K562 (cell line): ENCODE results near the gene RASSF7. TPM values are rescaled to one million over a fixed set of nuclear protein-coding genes. Genes with fewer than 3 reads are reported as not detected.
A peak's percentile ranks its signal among the peaks of the same experiment; 100 is the strongest.

Experiments used
- ATF7 ChIP-seq: fragments of 450-650 bp; IDR thresholded peaks from 2 replicates; pipeline ENCODE4 v1.7.1; 2014; ENCODE audit warnings: mild to moderate bottlenecking, moderate library complexity
- BDP1 ChIP-seq: IDR thresholded peaks from 3 replicates; pipeline ENCODE4 v1.6.1; 2011; ENCODE audit not compliant: insufficient read length, insufficient read depth
- BRCA1 ChIP-seq, 2 experiments: fragments of 450-650 bp in 1 of 2; sonication (generic) in 1 of 2; formaldehyde crosslinking in 1 of 2; IDR thresholded peaks; 2 replicates each; pipeline versions ENCODE4 v1.5.0 to v1.6.1; 2017 to 2020; ENCODE audit warnings: mild to moderate bottlenecking in 1 of 2, missing genetic modification reagents in 1 of 2
- CBFB ChIP-seq: sonication (generic); formaldehyde crosslinking; IDR thresholded peaks from 2 replicates; pipeline ENCODE4 v1.4.0; 2020; ENCODE audit warnings: mild to moderate bottlenecking, missing genetic modification reagents
- CTBP1 ChIP-seq: fragments of 450-650 bp; IDR thresholded peaks from 2 replicates; pipeline ENCODE4 v1.6.1; 2016; ENCODE audit warnings: borderline replicate concordance
- HEY1 ChIP-seq: fragments of 250-450 bp; sonication (Bioruptor Pico); IDR thresholded peaks from 2 replicates; pipeline ENCODE4 v1.5.0; 2020; ENCODE audit warnings: mild to moderate bottlenecking, moderate library complexity, borderline replicate concordance
- HNRNPK ChIP-seq: fragments of 200-400 bp; formaldehyde crosslinking; IDR thresholded peaks from one replicate; pipeline ENCODE4 v1.6.1; 2018; ENCODE audit warnings: mild to moderate bottlenecking, low read depth, low read length; ENCODE audit not compliant: poor library complexity, severe bottlenecking
- MAFG ChIP-seq: fragments of 450-650 bp; conservative IDR thresholded peaks from 2 replicates; pipeline ENCODE4 v1.6.1; 2016; ENCODE audit warnings: missing genetic modification characterization, missing compliant biosample characterization
- RBM34 ChIP-seq: fragments of 200-400 bp; formaldehyde crosslinking; IDR thresholded peaks from 2 replicates; pipeline ENCODE4 v1.6.1; 2018; ENCODE audit warnings: low read length, borderline replicate concordance; ENCODE audit not compliant: insufficient read depth
- SRSF3 ChIP-seq: fragments of 200-400 bp; formaldehyde crosslinking; IDR thresholded peaks from 2 replicates; pipeline ENCODE4 v1.6.1; 2016; ENCODE audit warnings: mild to moderate bottlenecking, low read length, moderate library complexity; ENCODE audit not compliant: insufficient read depth
- TCF7 ChIP-seq: sonication (generic); IDR thresholded peaks from 2 replicates; pipeline ENCODE4 v1.6.1; 2016; ENCODE audit warnings: antibody characterized with exemption, borderline replicate concordance
- YY1 ChIP-seq, 3 experiments: IDR thresholded peaks; 2 replicates each; pipeline ENCODE4 v1.6.1; 2011; ENCODE audit warnings: low read length in 2 of 3, mild to moderate bottlenecking in 2 of 3, moderate library complexity in 2 of 3, borderline replicate concordance in 1 of 3, control low read depth in 1 of 3, low read depth in 1 of 3; ENCODE audit not compliant: insufficient read depth in 3 of 3, insufficient replicate concordance in 2 of 3, control insufficient read depth in 1 of 3, insufficient read length in 1 of 3; ENCODE audit errors: extremely low read depth in 1 of 3
- ZBTB26 ChIP-seq: fragments of 450-650 bp; formaldehyde crosslinking; IDR thresholded peaks from 2 replicates; pipeline ENCODE4 v1.4.0; 2022; ENCODE audit warnings: missing genetic modification characterization
- ZBTB40 ChIP-seq, 2 experiments: fragments of 450-650 bp in 1 of 2; sonication (generic) in 1 of 2; formaldehyde crosslinking in 1 of 2; IDR thresholded peaks; 2 replicates each; pipeline versions ENCODE4 v1.7.1 to v1.9.0; 2016 to 2022; ENCODE audit warnings: inconsistent platforms in 1 of 2, mild to moderate bottlenecking in 1 of 2, missing genetic modification reagents in 1 of 2
- ZNF584 ChIP-seq: fragments of 200-800 bp; sonication (Bioruptor generic); IDR thresholded peaks from 2 replicates; pipeline ENCODE4 v1.6.1; 2016; ENCODE audit warnings: low read depth, mild to moderate bottlenecking, missing genetic modification characterization, missing compliant biosample characterization
- polyA plus RNA-seq, 8 experiments: library from polyadenylated mRNA; depleted of rRNA in 4 of 8; stranded (reverse) in 5 of 8; unstranded in 3 of 8; fragments of >200 nt; fragmentation: Nextera tagmentation in 2 of 8; fragmentation: Illumina TruSeq in 1 of 8; extraction: Ambion mirVana in 2 of 8; extraction: Trizol in 1 of 8; gene quantifications; 2 replicates each; pipeline versions ENCODE4 v1.2.1 to v1.2.3, GENCODE V29; 2011 to 2014; ENCODE audit warnings: inconsistent platforms in 1 of 8, missing spikeins in 1 of 8
- total RNA-seq, 7 experiments: library from RNA; depleted of rRNA in 6 of 7; stranded (reverse); fragments of >200 nt in 6 of 7; fragmentation: Illumina TruSeq in 2 of 7; extraction: Trizol in 2 of 7; gene quantifications; 2 replicates each; pipeline versions ENCODE4 v1.2.1 to v1.2.3, GENCODE V29; 2011 to 2021; ENCODE audit warnings: low replicate concordance in 1 of 7

RASSF7 gene
- total and polyA plus RNA-seq, 9 of the 15 experiments (the other 6 are each of a cell fraction or from before 2014, with no cell fraction given) = 0.41 to 45.2 (median 18.6) TPM

DNA sequence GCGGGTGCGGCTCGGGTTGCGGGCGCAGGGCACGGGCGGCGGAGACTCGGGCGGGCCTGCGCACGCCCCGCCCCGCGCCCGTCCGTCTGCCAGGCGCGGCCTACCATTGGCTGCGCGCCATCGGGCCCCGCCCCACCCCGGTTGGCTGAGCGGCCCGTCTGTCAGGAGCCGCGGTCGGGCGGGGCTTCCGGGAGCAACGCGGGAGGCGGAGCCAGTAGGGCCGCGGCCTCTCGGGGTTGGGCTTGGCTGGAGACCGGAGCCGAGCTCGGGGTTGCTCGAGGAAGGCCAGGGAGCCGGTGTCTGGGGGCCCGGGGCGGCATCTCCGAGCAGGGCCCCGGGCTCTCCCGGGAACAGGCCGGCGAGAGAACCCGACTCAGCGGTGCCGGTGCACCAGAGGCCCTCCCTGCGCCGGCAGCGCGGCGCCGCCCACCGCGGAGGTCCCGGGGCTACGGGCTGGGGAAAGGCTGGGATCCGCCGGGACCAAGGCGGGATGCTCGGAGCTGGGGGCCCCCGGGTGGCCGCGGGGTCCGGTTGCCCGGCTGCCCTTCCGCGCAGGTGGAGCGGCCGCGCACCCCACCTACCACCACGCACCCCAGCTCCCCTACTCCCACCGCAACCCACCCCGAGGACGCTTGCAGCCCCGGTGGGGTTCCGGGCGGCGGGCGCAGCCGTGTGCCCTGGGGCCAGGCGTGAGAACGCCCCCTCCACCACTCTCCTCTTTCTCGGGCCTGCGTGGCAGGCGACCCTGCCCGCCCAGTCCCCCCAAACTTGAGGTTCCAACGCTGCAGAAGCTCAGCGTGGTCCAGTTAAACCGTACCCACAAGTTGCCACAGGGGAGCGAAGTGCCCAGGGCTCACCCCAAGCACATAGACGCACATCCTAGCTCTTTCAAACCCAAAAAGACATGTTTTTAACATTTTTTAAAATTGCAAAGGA lies 25.0 kb upstream of the RASSF7 start, which contains the start of gene HRAS (continued):
- TF ChIP-seq BRCA1 (IDR thresholded peaks at IDR 0.05) (no peak), BRCA1 (CRISPR knock-in tag; IDR thresholded peaks at IDR 0.05) (no peak), ATF7 (peak; percentile 46; the same call in 1 of the 2 replicates), TCF7 (no peak), ZBTB26 (CRISPR knock-in tag) (no peak), ZBTB40 (IDR thresholded peaks at IDR 0.05) (peak; percentile 77), ZBTB40 (CRISPR knock-in tag; IDR thresholded peaks at IDR 0.05) (no peak), BDP1 (no peak), ZNF584 (CRISPR knock-in tag) (no peak), HEY1 (CRISPR knock-in tag) (no peak), HNRNPK (no peak), CBFB (CRISPR knock-in tag) (no peak), YY1 (IDR thresholded peaks at IDR 0.05; ENCODE audit: borderline replicate concordance in 1 of 3, control insufficient read depth in 1 of 3, extremely low read depth in 1 of 3, insufficient read depth in 3 of 3, insufficient read length in 1 of 3, insufficient replicate concordance in 2 of 3, low read depth in 1 of 3, low read length in 2 of 3) (peak in 2 of 3 experiments; percentile 30 to 50), SRSF3 (no peak), MAFG (tag) (no peak), CTBP1 (peak; percentile 68), RBM34 (no peak)
